GM12878 (cell line): ENCODE results near the gene LONRF3. TPM values are rescaled to one million over a fixed set of nuclear protein-coding genes. Genes with fewer than 3 reads are reported as not detected.

ENCODE experiments used
- ATAC-seq: fragments of 200-7000 bp; cut with Tn5 transposase; 3 replicates; pipeline ENCODE4 v1.9.1; 2020; ENCODE audit warnings: mild to moderate bottlenecking, moderate library complexity
- BruUV-seq: library from RNA; stranded (reverse); fragments of 400-500 nt; replicated peaks from 2 replicates; lab custom pipeline; 2021; lab: Mats Ljungman, UMichigan
- CTCF ChIA-PET: fragments of 300-600 bp; sonication (Branson Sonifier 250); formaldehyde crosslinking; extraction: SDS; loops from one replicate; lab custom pipeline; 2021; ENCODE audit warnings: inconsistent platforms; lab: Yijun Ruan, JAX
- POLR2A ChIA-PET: fragments of 350-600 bp; formaldehyde crosslinking; extraction: SDS; loops from one replicate; lab custom pipeline; 2021; ENCODE audit warnings: inconsistent platforms; lab: Charles Lee
- RAD21 ChIA-PET: fragments of 300-600 bp; sonication (Branson Sonifier 250); formaldehyde crosslinking; loops from one replicate; lab custom pipeline; 2023; ENCODE audit warnings: antibody characterized with exemption; ENCODE audit not compliant: unreplicated experiment; lab: Charles Lee
- SMC1A ChIA-PET: fragments of 300-600 bp; sonication (Branson Sonifier 250); formaldehyde crosslinking; loops from one replicate; lab custom pipeline; 2023; ENCODE audit not compliant: unreplicated experiment, uncharacterized antibody; lab: Charles Lee
- DNase-seq: peaks from one replicate; pipeline ENCODE4 v3.0.0-alpha.2; 2011; ENCODE audit warnings: low read depth, low spot score
- FAIRE-seq: peaks from 3 replicates; lab custom pipeline; 2011; peaks lifted over from hg19 to GRCh38; lab: Jason Lieb, UNC
- H2AFZ ChIP-seq: 2 replicates; pipeline ENCODE4 v1.6.0; 2011; ENCODE audit warnings: low read depth, low read length, control low read depth; ENCODE audit not compliant: control insufficient read depth
- H3K27ac ChIP-seq: 2 replicates; pipeline ENCODE4 v1.5.1; 2011; ENCODE audit warnings: control low read depth; ENCODE audit not compliant: control insufficient read depth, insufficient read depth
- H3K27me3 ChIP-seq, 2 experiments: replicated peaks in 1 of 2; 2 replicates each; pipeline versions ENCODE4 v1.6.0 to v1.6.1; 2011; ENCODE audit warnings: low read length in 1 of 2; ENCODE audit not compliant: control insufficient read depth in 2 of 2, insufficient read depth in 2 of 2
- H3K36me3 ChIP-seq, 2 experiments: 2 replicates each; pipeline ENCODE4 v1.5.1; 2011; ENCODE audit warnings: low read length in 1 of 2; ENCODE audit not compliant: control insufficient read depth in 2 of 2, insufficient read depth in 2 of 2
- H3K4me1 ChIP-seq: 2 replicates; pipeline ENCODE4 v1.6.1; 2011; ENCODE audit warnings: mild to moderate bottlenecking, low read length, moderate library complexity, mixed read lengths; ENCODE audit not compliant: control insufficient read depth, insufficient read depth
- H3K4me2 ChIP-seq: 2 replicates; pipeline ENCODE4 v1.6.0; 2011; ENCODE audit warnings: control low read depth; ENCODE audit not compliant: control insufficient read depth, insufficient read depth
- H3K4me3 ChIP-seq: fragments of 200-600 bp; sonication (generic); 2 replicates; pipeline ENCODE4 v1.5.1; 2016
- H3K79me2 ChIP-seq: 2 replicates; pipeline ENCODE4 v1.6.0; 2011; ENCODE audit warnings: low read length; ENCODE audit not compliant: control insufficient read depth, insufficient read depth
- H3K9ac ChIP-seq: 2 replicates; pipeline ENCODE4 v1.8.0; 2011; ENCODE audit warnings: low read length, control low read depth, mixed read lengths; ENCODE audit not compliant: control insufficient read depth, insufficient read depth
- H3K9me3 ChIP-seq: replicated peaks from 3 replicates; pipeline ENCODE4 v1.5.1; 2011; ENCODE audit warnings: mild to moderate bottlenecking, low read length; ENCODE audit not compliant: control insufficient read depth, insufficient read depth
- H4K20me1 ChIP-seq: 2 replicates; pipeline ENCODE4 v1.6.0; 2011; ENCODE audit not compliant: control insufficient read depth, insufficient read depth
- EZH2 ChIP-seq: IDR thresholded peaks from 2 replicates; pipeline ENCODE4 v1.6.1; 2012; ENCODE audit warnings: low read depth, mild to moderate bottlenecking, control low read depth, inconsistent platforms, low read length, borderline replicate concordance; ENCODE audit not compliant: control insufficient read depth
- FOXK2 ChIP-seq: fragments of 450-650 bp; IDR thresholded peaks from 2 replicates; pipeline ENCODE4 v1.6.1; 2017; ENCODE audit warnings: mild to moderate bottlenecking, moderate library complexity
- NR2C2 ChIP-seq: IDR thresholded peaks from 2 replicates; pipeline ENCODE4 v1.6.1; 2011; ENCODE audit warnings: borderline replicate concordance, low read depth; ENCODE audit not compliant: control insufficient read depth, insufficient read length
- NRF1 ChIP-seq: conservative IDR thresholded peaks from 2 replicates; pipeline ENCODE4 v1.6.1; 2011; ENCODE audit warnings: mild to moderate bottlenecking, low read depth, low read length, improper control_type of control experiment
- RAD21 ChIP-seq: IDR thresholded peaks from 2 replicates; pipeline ENCODE4 v1.6.1; 2011; ENCODE audit warnings: mild to moderate bottlenecking, low read depth, low read length, moderate library complexity; ENCODE audit not compliant: insufficient read depth
- RFX5 ChIP-seq: IDR thresholded peaks from 2 replicates; pipeline ENCODE4 v1.6.1; 2011; ENCODE audit warnings: low read depth, low read length, improper control_type of control experiment
- SP1 ChIP-seq: IDR thresholded peaks from one replicate; pipeline ENCODE4 v1.6.1; 2011; ENCODE audit warnings: low read depth, low read length
- SREBF1 ChIP-seq: IDR thresholded peaks from 2 replicates; pipeline ENCODE4 v1.6.1; 2012; ENCODE audit warnings: mild to moderate bottlenecking, low read length
- YBX1 ChIP-seq: fragments of 450-650 bp; IDR thresholded peaks from 2 replicates; pipeline ENCODE4 v1.6.1; 2016; ENCODE audit warnings: antibody characterized with exemption
- ZNF274 ChIP-seq: IDR thresholded peaks from one replicate; pipeline ENCODE4 v1.8.0; 2011; ENCODE audit not compliant: insufficient read length, insufficient read depth
- ZNF384 ChIP-seq: IDR thresholded peaks from 2 replicates; pipeline ENCODE4 v1.6.1; 2012; ENCODE audit warnings: low read depth, mild to moderate bottlenecking, low read length, improper control_type of control experiment, borderline replicate concordance
- ZNF687 ChIP-seq: fragments of 450-650 bp; IDR thresholded peaks from 2 replicates; pipeline ENCODE4 v1.6.1; 2017; ENCODE audit warnings: mild to moderate bottlenecking, moderate library complexity
- WGBS: methylation state at CpG from one replicate; pipeline ENCODE4 v1.1.6; 2016; ENCODE audit warnings: low lambda C conversion rate; ENCODE audit not compliant: insufficient replicate concordance, insufficient coverage; ENCODE audit errors: missing lambda C conversion rate; 5-methylcytosine and 5-hydroxymethylcytosine counted together
- in situ Hi-C: fragments of 300-500 bp; cut with MboI; formaldehyde crosslinking; loops from 9 replicates; pipeline ENCODE4 v1.14.3; 2018; ENCODE audit warnings: mixed read lengths
- intact Hi-C: fragments of 100-400 bp; cut with micrococcal nuclease; formaldehyde crosslinking; loops from one replicate; pipeline ENCODE4 v1.14.2; 2022; ENCODE audit not compliant: unreplicated experiment
- polyA plus RNA-seq, 11 experiments: library from polyadenylated mRNA; depleted of rRNA in 4 of 11; unstranded in 6 of 11; stranded (reverse) in 5 of 11; fragments of >200 nt; fragmentation: Nextera tagmentation in 4 of 11; fragmentation: Illumina TruSeq in 1 of 11; extraction: Ambion mirVana in 4 of 11; extraction: Trizol in 1 of 11; gene quantifications; 1 replicate in 1 of 11; 2 replicates in 10 of 11; pipeline versions ENCODE4 v1.2.1 to v1.2.3, GENCODE V29; 2011 to 2016; ENCODE audit warnings: inconsistent platforms in 2 of 11, missing spikeins in 2 of 11, low read depth in 1 of 11
- total RNA-seq, 4 experiments: library from RNA; depleted of rRNA in 3 of 4; stranded (reverse); fragments of >200 nt in 3 of 4; fragmentation: Illumina TruSeq in 1 of 4; extraction: Trizol in 1 of 4; gene quantifications; 2 replicates each; pipeline versions ENCODE4 v1.2.1 to v1.2.3, GENCODE V29; 2013 to 2021

Gene LONRF3
- total and polyA plus RNA-seq, 10 of the 15 experiments (the other 5 are each of a cell fraction or from before 2014, with no cell fraction given): 0.05 to 0.23 (median 0.09) TPM; not detected in 3

GRCh38 chrX:119062750-119063374 is 88.4 kb downstream of the LONRF3 start (continued):
- TF ChIP-seq ZNF687 (no peak), EZH2 (no peak)

GRCh38 chrX:119063428-119063827 is 89.0 kb downstream of the LONRF3 start:
- no peaks in the 10 kb centered on the region for H3K4me1 ChIP-seq
- ChIA-PET RAD21 (no interaction called here), CTCF (no interaction called here)

More at GRCh38 chrX:119063428-119063827, 89.0 kb downstream of the LONRF3 start:
- no peaks in the 10 kb centered on the region for H3K36me3 ChIP-seq
- no peak overlapping the region for H3K9ac ChIP-seq
- intact Hi-C loops: no loop called here
- ChIA-PET SMC1A (interaction anchor here (1.0 kb wide), 1 partner anchor 57 kb away, joined by 3 read pairs; no protein-coding TSS in a partner anchor), POLR2A (no interaction called here)
- no peak overlapping the region for H2AFZ ChIP-seq
- no TSS peak for BruUV-seq
- FAIRE-seq (no peak), ATAC-seq (no peak), DNase-seq (no peak)
- H3K27me3 ChIP-seq: peaks cover 0 to 2% of the 10 kb centered on the region in 2 experiments; a peak in 2 of 4 replicates
- no peak for TF ChIP-seq SREBF1
- TF ChIP-seq NR2C2: no peak
- no peak for TF ChIP-seq RFX5
- TF ChIP-seq ZNF384: no peak
- TF ChIP-seq SP1: no peak
- no peak for TF ChIP-seq NRF1
- TF ChIP-seq ZNF274: no peak
- no peak for TF ChIP-seq RAD21
- no peak for TF ChIP-seq FOXK2
- TF ChIP-seq YBX1: no peak
- H3K4me2 ChIP-seq: no peak overlapping the region
- no peak overlapping the region for H3K27ac ChIP-seq
- in situ Hi-C loops: loop anchor here (10.0 kb wide), 1 partner anchor 219 kb away; no protein-coding TSS in a partner anchor
- H3K79me2 ChIP-seq: no peaks in the 10 kb centered on the region
- H3K9me3 ChIP-seq: no peaks in the 10 kb centered on the region
- WGBS: 51% methylated on average over 7 of the region's 7 CpGs
- H3K4me3 ChIP-seq: no peak overlapping the region
- H4K20me1 ChIP-seq: no peaks in the 10 kb centered on the region
